H9 (cell line): ENCODE measurements around the gene SLC19A1. TPM values are rescaled to one million over a fixed set of nuclear protein-coding genes. Genes with fewer than 3 reads are reported as not detected.

Experiments
- DNase-seq: peaks from one replicate; pipeline ENCODE4 v3.0.0-alpha.2; 2017
- H2AFZ ChIP-seq: one replicate; pipeline ENCODE4 v1.6.1; 2013; ENCODE audit warnings: mild to moderate bottlenecking, low read length, control low read depth, moderate library complexity
- H2AK5ac ChIP-seq: 2 replicates; pipeline ENCODE4 v1.6.1; 2013; ENCODE audit warnings: low read length, control low read depth, mixed read lengths; ENCODE audit not compliant: insufficient read length
- H2BK120ac ChIP-seq: one replicate; pipeline ENCODE4 v1.6.1; 2013; ENCODE audit warnings: low read depth, mild to moderate bottlenecking, low read length, control low read depth, inconsistent platforms; ENCODE audit not compliant: poor library complexity, severe bottlenecking
- H2BK12ac ChIP-seq: 2 replicates; pipeline ENCODE4 v1.6.1; 2013; ENCODE audit warnings: low read length, control low read depth, mixed read lengths, low read depth; ENCODE audit not compliant: insufficient read length
- H2BK15ac ChIP-seq: 2 replicates; pipeline ENCODE4 v1.6.1; 2013; ENCODE audit warnings: low read depth, low read length, control low read depth
- H2BK20ac ChIP-seq: one replicate; pipeline ENCODE4 v1.6.1; 2013; ENCODE audit warnings: low read depth, mild to moderate bottlenecking, low read length, control low read depth, inconsistent platforms; ENCODE audit not compliant: poor library complexity, severe bottlenecking
- H2BK5ac ChIP-seq: 2 replicates; pipeline ENCODE4 v1.6.1; 2013; ENCODE audit warnings: low read length, control low read depth, mixed read lengths; ENCODE audit not compliant: insufficient read length
- H3K14ac ChIP-seq: 2 replicates; pipeline ENCODE4 v1.6.1; 2013; ENCODE audit warnings: low read length, control low read depth; ENCODE audit not compliant: insufficient read depth
- H3K18ac ChIP-seq: 2 replicates; pipeline ENCODE4 v1.6.1; 2013; ENCODE audit warnings: low read depth, mild to moderate bottlenecking, mixed read lengths, low read length, control low read depth; ENCODE audit not compliant: insufficient read length
- H3K23ac ChIP-seq: 2 replicates; pipeline ENCODE4 v1.6.1; 2013; ENCODE audit warnings: low read length, control low read depth, mixed read lengths, low read depth; ENCODE audit not compliant: insufficient read length
- H3K23me2 ChIP-seq: 2 replicates; pipeline ENCODE4 v1.6.1; 2013; ENCODE audit warnings: low read depth, mild to moderate bottlenecking, mixed read lengths, low read length, control low read depth; ENCODE audit not compliant: insufficient read length, poor library complexity, severe bottlenecking
- H3K27ac ChIP-seq: 2 replicates; pipeline ENCODE4 v1.5.1; 2013; ENCODE audit warnings: low read length, control low read depth, mixed read lengths, low read depth; ENCODE audit not compliant: insufficient read length
- H3K27me3 ChIP-seq: 2 replicates; pipeline ENCODE4 v1.6.1; 2013; ENCODE audit warnings: low read length, control low read depth, inconsistent platforms; ENCODE audit not compliant: insufficient read depth
- H3K4ac ChIP-seq: 2 replicates; pipeline ENCODE4 v1.6.1; 2013; ENCODE audit warnings: low read depth, mild to moderate bottlenecking, control low read depth, inconsistent platforms, low read length, moderate library complexity
- H3K4me1 ChIP-seq: 2 replicates; pipeline ENCODE4 v1.6.1; 2013; ENCODE audit warnings: low read length, control low read depth, inconsistent platforms; ENCODE audit not compliant: insufficient read depth
- H3K4me2 ChIP-seq: 2 replicates; pipeline ENCODE4 v1.6.1; 2013; ENCODE audit warnings: low read length, control low read depth, mixed read lengths; ENCODE audit not compliant: insufficient read length, insufficient read depth
- H3K56ac ChIP-seq: 2 replicates; pipeline ENCODE4 v1.6.1; 2013; ENCODE audit warnings: low read depth, mild to moderate bottlenecking, mixed read lengths, low read length, control low read depth; ENCODE audit not compliant: insufficient read length
- H3K79me1 ChIP-seq: 2 replicates; pipeline ENCODE4 v1.6.1; 2013; ENCODE audit warnings: low read depth, mild to moderate bottlenecking, moderate library complexity, low read length, control low read depth, inconsistent platforms; ENCODE audit not compliant: insufficient read depth, poor library complexity, severe bottlenecking
- H3K79me2 ChIP-seq: 2 replicates; pipeline ENCODE4 v1.6.1; 2013; ENCODE audit warnings: low read length, control low read depth, inconsistent platforms; ENCODE audit not compliant: insufficient read depth
- H3K9ac ChIP-seq: 2 replicates; pipeline ENCODE4 v1.6.1; 2013; ENCODE audit warnings: low read length, control low read depth, mixed read lengths; ENCODE audit not compliant: insufficient read length; ENCODE audit errors: extremely low read depth
- H3K9me3 ChIP-seq: one replicate; pipeline ENCODE4 v1.6.1; 2013; ENCODE audit warnings: low read depth, low read length, inconsistent platforms; ENCODE audit not compliant: control insufficient read depth
- H3T11ph ChIP-seq: one replicate; pipeline ENCODE4 v1.6.1; 2013; ENCODE audit warnings: mild to moderate bottlenecking, low read length, control low read depth, inconsistent platforms
- H4K20me1 ChIP-seq: one replicate; pipeline ENCODE4 v1.6.1; 2013; ENCODE audit not compliant: control insufficient read depth, insufficient read length, insufficient read depth
- H4K5ac ChIP-seq: 2 replicates; pipeline ENCODE4 v1.6.1; 2013; ENCODE audit warnings: low read depth, mild to moderate bottlenecking, mixed read lengths, low read length, control low read depth; ENCODE audit not compliant: insufficient read length
- H4K8ac ChIP-seq: replicated peaks from 2 replicates; pipeline ENCODE4 v1.6.1; 2013; ENCODE audit warnings: low read length, control low read depth, mixed read lengths, low read depth; ENCODE audit not compliant: insufficient read length
- H4K91ac ChIP-seq: 2 replicates; pipeline ENCODE4 v1.6.1; 2013; ENCODE audit warnings: low read depth, mild to moderate bottlenecking, moderate library complexity, mixed read lengths, low read length, control low read depth; ENCODE audit not compliant: insufficient read length
- H3K27ac Mint-ChIP-seq, 3 experiments: 2 replicates in 2 of 3; 3 replicates in 1 of 3; pipeline ENCODE4 v1.8.0; 2020 to 2021; ENCODE audit warnings: mixed read lengths in 3 of 3, mild to moderate bottlenecking in 1 of 3, moderate library complexity in 1 of 3
- H3K27me3 Mint-ChIP-seq: 2 replicates; pipeline ENCODE4 v1.8.0; 2021; ENCODE audit warnings: low read depth, mild to moderate bottlenecking, moderate library complexity, mixed read lengths
- H3K36me3 Mint-ChIP-seq, 3 experiments: 2 replicates in 2 of 3; 3 replicates in 1 of 3; pipeline ENCODE4 v1.8.0; 2020 to 2021; ENCODE audit warnings: low read depth in 3 of 3, mixed read lengths in 3 of 3; ENCODE audit not compliant: insufficient read depth in 1 of 3
- H3K4me1 Mint-ChIP-seq, 2 experiments: 2 replicates each; pipeline ENCODE4 v1.8.0; 2020; ENCODE audit warnings: mixed read lengths in 2 of 2
- H3K4me3 Mint-ChIP-seq, 2 experiments: 2 replicates in 1 of 2; 3 replicates in 1 of 2; pipeline ENCODE4 v1.8.0; 2020 to 2021; ENCODE audit warnings: mild to moderate bottlenecking in 2 of 2, mixed read lengths in 2 of 2, moderate library complexity in 1 of 2
- H3K9me3 Mint-ChIP-seq, 2 experiments: 2 replicates in 1 of 2; 3 replicates in 1 of 2; pipeline ENCODE4 v1.8.0; 2020; ENCODE audit warnings: mild to moderate bottlenecking in 2 of 2, mixed read lengths in 2 of 2, moderate library complexity in 1 of 2
- CTCF ChIP-seq: fragments of 200-600 bp; sonication (generic); conservative IDR thresholded peaks from 3 replicates; pipeline ENCODE4 v1.8.0; 2021; ENCODE audit warnings: antibody characterized with exemption, mild to moderate bottlenecking
- WGBS: extraction: QIAGEN DNeasy Blood & Tissue Kit; methylation state at CpG from one replicate; pipeline ENCODE4 v1.1.7; 2013; ENCODE audit warnings: missing lambda C conversion rate, low lambda C conversion rate, mixed read lengths; ENCODE audit not compliant: insufficient read length; ENCODE audit errors: extremely low coverage; 5-methylcytosine and 5-hydroxymethylcytosine counted together
- total RNA-seq: library from RNA; stranded (reverse); gene quantifications from 2 replicates; pipeline ENCODE4 v1.2.1, GENCODE V29; 2021

SLC19A1 gene
- total RNA-seq, 1 experiment from 2014 or later: 32.4 TPM

GRCh38 chr21:45533846-45534635 lies 8.2 kb downstream of the SLC19A1 start:
- Histone ChIP-seq H3K4me1 (no peaks in the 10 kb centered on the region), H3K18ac (no peak overlapping the region), H4K8ac (no peak overlapping the region), H3K9ac (no peak overlapping the region), H3K56ac (no peak overlapping the region), H3K4me2 (no peak overlapping the region), H2BK12ac (no peak overlapping the region), H3K4ac (no peak overlapping the region), H3K14ac (no peak overlapping the region; the same call in 1 of the 2 replicates), H3K23me2 (no peaks in the 10 kb centered on the region), H3K27ac (no peak overlapping the region), H2BK5ac (no peak overlapping the region), H2AK5ac (no peak overlapping the region), H4K5ac (no peak overlapping the region), H3K79me1 (no peaks in the 10 kb centered on the region), H3T11ph (no peak overlapping the region), H2BK15ac (no peak overlapping the region), H3K27me3 (no peaks in the 10 kb centered on the region), H2AFZ (no peak overlapping the region), H2BK120ac (no peak overlapping the region), H4K20me1 (no peaks in the 10 kb centered on the region), H2BK20ac (no peak overlapping the region), H4K91ac (no peak overlapping the region), H3K23ac (no peak overlapping the region), H3K79me2 (peaks cover under 1% of the 10 kb centered on the region; the same call in 1 of the 2 replicates), H3K9me3 (no peaks in the 10 kb centered on the region)
- Mint-ChIP-seq H3K4me3 (no peak overlapping the region), H3K27me3 (no peaks in the 10 kb centered on the region), H3K36me3 (peaks cover 4 to 21% (median 8%) of the 10 kb centered on the region in 3 experiments; a peak in 6 of 7 replicates), H3K27ac (no peak overlapping the region), H3K4me1 (no peaks in the 10 kb centered on the region), H3K9me3 (no peaks in the 10 kb centered on the region; a peak in 1 of 5 replicates)
- no CpG with 5 or more reads among the region's 20 CpGs for WGBS
- TF ChIP-seq CTCF: no peak
- DNase-seq: no peak
